ENCODE data around the gene ADGRL3.

ADGRL3 gene

DNA sequence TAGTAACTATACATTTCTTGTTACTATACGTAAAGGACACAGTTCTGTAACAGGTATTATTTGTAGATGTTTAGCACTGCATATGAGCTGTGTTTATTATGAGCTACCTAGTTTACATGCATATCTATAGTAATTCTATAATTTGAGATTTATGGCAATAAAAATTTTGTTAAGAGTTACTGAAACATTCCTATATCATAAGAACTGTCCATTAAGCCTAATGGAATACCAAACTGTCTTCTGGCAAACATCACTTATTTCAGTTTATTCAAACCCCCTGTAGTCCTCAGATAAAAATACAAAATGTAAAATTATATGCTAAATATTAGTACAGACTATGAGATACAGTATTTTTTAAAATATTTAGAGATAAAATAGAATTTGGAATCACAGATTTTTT lies 205.2 kb downstream of the ADGRL3 start:
- Histone ChIP-seq H3K4me3 (ENCODE audit: low read depth in 1 of 2, low read length in 2 of 2) (no peak overlapping the region), H3K9me3 (ENCODE audit: control insufficient read depth in 1 of 2, low read length in 2 of 2) (no peaks in the 10 kb centered on the region), H3K36me3 (ENCODE audit: control insufficient read depth in 1 of 2, insufficient read depth in 2 of 2, low read length in 2 of 2) (no peaks in the 10 kb centered on the region), H3K9ac (ENCODE audit: low read depth in 1 of 2, low read length in 2 of 2) (no peak overlapping the region), H3K27ac (ENCODE audit: low read depth, low read length) (no peak overlapping the region), H3K4me1 (ENCODE audit: control insufficient read depth in 1 of 2, insufficient read depth in 2 of 2, low read length in 2 of 2) (no peaks in the 10 kb centered on the region), H3K27me3 (ENCODE audit: control insufficient read depth in 1 of 2, insufficient read depth in 2 of 2, low read length in 2 of 2) (no peaks in the 10 kb centered on the region)

DNA sequence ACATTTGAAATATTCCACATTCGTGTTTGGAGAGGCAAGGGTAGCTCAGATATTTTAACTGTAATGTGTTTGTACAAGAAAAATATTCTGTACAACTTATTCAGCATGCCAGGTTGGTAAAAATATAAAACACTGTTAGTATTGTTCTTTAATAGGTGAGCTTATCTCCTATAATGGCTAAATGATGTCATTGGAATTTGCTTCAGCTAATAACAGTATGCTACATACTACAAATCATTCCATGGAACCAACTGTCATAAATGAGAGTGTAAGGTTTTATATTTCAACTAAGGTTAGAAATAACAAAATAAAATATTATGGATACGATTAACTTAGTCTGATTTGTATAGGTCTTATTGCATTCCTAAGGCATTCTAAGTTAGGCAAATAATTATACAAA lies 206.6 kb downstream of the ADGRL3 start:
- Histone ChIP-seq H3K4me3 (ENCODE audit: low read depth in 1 of 2, low read length in 2 of 2) (no peak overlapping the region), H3K36me3 (ENCODE audit: control insufficient read depth in 1 of 2, insufficient read depth in 2 of 2, low read length in 2 of 2) (no peaks in the 10 kb centered on the region), H3K9me3 (ENCODE audit: control insufficient read depth in 1 of 2, low read length in 2 of 2) (no peaks in the 10 kb centered on the region), H3K9ac (ENCODE audit: low read depth in 1 of 2, low read length in 2 of 2) (no peak overlapping the region), H3K27me3 (ENCODE audit: control insufficient read depth in 1 of 2, insufficient read depth in 2 of 2, low read length in 2 of 2) (no peaks in the 10 kb centered on the region), H3K27ac (ENCODE audit: low read depth, low read length) (no peak overlapping the region), H3K4me1 (ENCODE audit: control insufficient read depth in 1 of 2, insufficient read depth in 2 of 2, low read length in 2 of 2) (no peaks in the 10 kb centered on the region)

DNA sequence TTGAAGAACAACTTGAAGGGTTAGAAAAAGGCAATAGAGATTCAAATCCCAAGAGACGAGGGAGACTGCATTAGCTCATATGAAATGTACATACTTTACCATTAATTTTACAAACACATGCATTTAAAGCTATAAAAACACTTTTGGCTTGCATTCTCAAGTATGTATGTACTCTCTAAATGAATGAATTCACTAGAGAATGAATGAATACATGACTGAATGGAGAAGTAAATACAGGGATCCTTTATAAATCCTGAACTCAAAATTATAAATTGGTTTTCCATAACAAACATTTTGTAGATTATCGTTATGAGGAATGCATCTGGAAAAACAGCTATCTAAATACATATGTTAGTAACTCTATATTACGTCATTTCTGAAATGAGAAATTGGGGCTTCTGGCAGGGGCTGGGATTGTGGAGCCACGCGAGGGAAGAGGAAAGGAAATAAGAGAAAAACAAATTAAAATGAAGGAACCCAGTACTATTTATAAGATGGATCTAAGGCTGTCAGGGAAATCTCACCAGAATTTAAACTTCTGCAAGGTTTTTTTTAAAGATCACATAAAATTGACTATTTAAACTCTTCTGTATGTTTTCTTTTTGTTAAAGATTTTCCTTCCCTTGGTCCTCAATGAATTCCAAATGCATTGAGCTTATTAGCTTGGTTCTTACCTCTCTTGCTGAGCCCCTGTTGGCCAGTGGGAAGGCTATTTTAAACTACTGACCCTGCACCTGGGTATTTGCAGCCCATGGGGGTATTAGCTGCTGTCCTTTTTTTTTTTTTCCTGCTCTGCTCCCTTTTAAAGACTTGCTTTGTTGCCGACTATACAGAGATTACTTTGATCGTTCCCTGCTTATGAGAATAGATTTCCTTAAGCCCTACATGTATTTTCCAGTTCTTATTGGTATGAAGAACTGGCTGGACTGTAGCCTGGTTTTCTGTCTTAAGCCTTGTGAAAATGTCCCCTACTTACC lies 207.8 kb downstream of the ADGRL3 start:
- Histone ChIP-seq H3K4me1 (ENCODE audit: control insufficient read depth in 1 of 2, insufficient read depth in 2 of 2, low read length in 2 of 2) (no peaks in the 10 kb centered on the region), H3K27ac (ENCODE audit: low read depth, low read length) (no peak overlapping the region), H3K9ac (ENCODE audit: low read depth in 1 of 2, low read length in 2 of 2) (no peak overlapping the region), H3K4me3 (ENCODE audit: low read depth in 1 of 2, low read length in 2 of 2) (no peak overlapping the region), H3K36me3 (ENCODE audit: control insufficient read depth in 1 of 2, insufficient read depth in 2 of 2, low read length in 2 of 2) (no peaks in the 10 kb centered on the region), H3K27me3 (ENCODE audit: control insufficient read depth in 1 of 2, insufficient read depth in 2 of 2, low read length in 2 of 2) (no peaks in the 10 kb centered on the region), H3K9me3 (ENCODE audit: control insufficient read depth in 1 of 2, low read length in 2 of 2) (no peaks in the 10 kb centered on the region)

DNA sequence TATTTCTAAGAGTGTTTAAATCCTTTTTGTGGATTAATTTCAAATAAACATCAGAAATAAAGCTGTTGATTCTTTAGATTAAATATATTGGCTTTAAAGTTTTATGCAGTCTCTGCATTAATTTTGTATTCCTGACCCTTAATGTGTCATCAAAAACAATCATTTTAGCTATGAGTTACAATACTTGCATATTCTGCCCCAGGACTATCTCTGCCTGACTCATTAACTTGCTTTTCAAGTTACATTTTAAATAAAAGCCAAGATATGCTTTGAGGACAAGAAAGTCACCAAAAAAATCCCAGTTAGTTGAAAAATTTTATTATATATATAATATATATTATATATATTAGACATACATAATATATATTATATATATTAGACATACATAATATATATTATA lies 208.7 kb downstream of the ADGRL3 start:
- Histone ChIP-seq H3K9ac (ENCODE audit: low read depth in 1 of 2, low read length in 2 of 2) (no peak overlapping the region), H3K4me3 (ENCODE audit: low read depth in 1 of 2, low read length in 2 of 2) (no peak overlapping the region), H3K27ac (ENCODE audit: low read depth, low read length) (no peak overlapping the region), H3K27me3 (ENCODE audit: control insufficient read depth in 1 of 2, insufficient read depth in 2 of 2, low read length in 2 of 2) (no peaks in the 10 kb centered on the region), H3K9me3 (ENCODE audit: control insufficient read depth in 1 of 2, low read length in 2 of 2) (no peaks in the 10 kb centered on the region), H3K36me3 (ENCODE audit: control insufficient read depth in 1 of 2, insufficient read depth in 2 of 2, low read length in 2 of 2) (no peaks in the 10 kb centered on the region), H3K4me1 (ENCODE audit: control insufficient read depth in 1 of 2, insufficient read depth in 2 of 2, low read length in 2 of 2) (no peaks in the 10 kb centered on the region)

DNA sequence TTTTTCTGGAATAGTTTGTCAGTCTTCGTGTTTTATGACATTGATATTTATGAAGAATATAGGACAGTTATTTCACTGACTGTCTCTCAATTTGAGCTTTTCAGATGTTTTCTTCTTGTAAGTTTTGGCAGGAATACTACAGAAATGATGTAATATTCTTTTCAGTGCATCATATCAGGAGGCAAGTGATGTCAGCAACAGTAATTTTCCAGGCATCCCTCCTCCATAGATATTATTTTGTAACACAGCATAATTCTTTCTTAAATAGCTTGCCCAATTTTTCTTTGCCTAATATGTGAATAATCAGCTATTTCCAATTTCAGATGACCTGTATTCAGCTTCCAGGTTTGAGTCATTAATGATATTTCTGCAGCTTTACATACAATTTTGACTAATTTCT lies 211.1 kb downstream of the ADGRL3 start:
- H3K9me3 ChIP-seq (ENCODE audit: control insufficient read depth in 1 of 2, low read length in 2 of 2) = no peaks in the 10 kb centered on the region
- no peaks in the 10 kb centered on the region for H3K27me3 ChIP-seq (ENCODE audit: control insufficient read depth in 1 of 2, insufficient read depth in 2 of 2, low read length in 2 of 2)
- no peak overlapping the region for H3K4me3 ChIP-seq (ENCODE audit: low read depth in 1 of 2, low read length in 2 of 2)
- H3K9ac ChIP-seq (ENCODE audit: low read depth in 1 of 2, low read length in 2 of 2) = no peak overlapping the region
- no peak overlapping the region for H3K27ac ChIP-seq (ENCODE audit: low read depth, low read length)
- H3K4me1 ChIP-seq (ENCODE audit: control insufficient read depth in 1 of 2, insufficient read depth in 2 of 2, low read length in 2 of 2) = no peaks in the 10 kb centered on the region
- H3K36me3 ChIP-seq (ENCODE audit: control insufficient read depth in 1 of 2, insufficient read depth in 2 of 2, low read length in 2 of 2) = no peaks in the 10 kb centered on the region

DNA sequence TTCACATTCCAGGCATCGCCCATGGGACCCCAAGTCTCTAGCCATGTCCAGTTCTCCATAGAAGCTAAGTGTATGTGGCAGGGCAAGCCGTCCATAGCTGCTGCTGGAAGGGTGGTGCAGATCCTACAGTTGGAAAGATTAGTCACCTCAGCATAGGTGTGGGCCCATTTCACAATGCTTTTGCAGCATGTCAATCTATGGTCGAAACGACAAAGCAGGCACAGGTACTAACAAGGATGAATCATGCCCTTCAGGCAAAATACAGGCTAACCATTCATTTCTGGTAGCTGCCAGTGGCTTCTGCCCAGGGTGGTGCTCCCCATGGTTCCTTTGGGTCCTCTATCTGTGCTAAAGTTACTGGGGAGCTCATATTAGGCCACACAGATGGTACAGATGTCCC lies 225.2 kb downstream of the ADGRL3 start:
- no peak overlapping the region for H3K4me3 ChIP-seq (ENCODE audit: low read depth in 1 of 2, low read length in 2 of 2)
- no peaks in the 10 kb centered on the region for H3K4me1 ChIP-seq (ENCODE audit: control insufficient read depth in 1 of 2, insufficient read depth in 2 of 2, low read length in 2 of 2)
- no peak overlapping the region for H3K27ac ChIP-seq (ENCODE audit: low read depth, low read length)
- no peaks in the 10 kb centered on the region for H3K36me3 ChIP-seq (ENCODE audit: control insufficient read depth in 1 of 2, insufficient read depth in 2 of 2, low read length in 2 of 2)
- H3K27me3 ChIP-seq (ENCODE audit: control insufficient read depth in 1 of 2, insufficient read depth in 2 of 2, low read length in 2 of 2) = no peaks in the 10 kb centered on the region
- no peaks in the 10 kb centered on the region for H3K9me3 ChIP-seq (ENCODE audit: control insufficient read depth in 1 of 2, low read length in 2 of 2)
- H3K9ac ChIP-seq (ENCODE audit: low read depth in 1 of 2, low read length in 2 of 2) = no peak overlapping the region

DNA sequence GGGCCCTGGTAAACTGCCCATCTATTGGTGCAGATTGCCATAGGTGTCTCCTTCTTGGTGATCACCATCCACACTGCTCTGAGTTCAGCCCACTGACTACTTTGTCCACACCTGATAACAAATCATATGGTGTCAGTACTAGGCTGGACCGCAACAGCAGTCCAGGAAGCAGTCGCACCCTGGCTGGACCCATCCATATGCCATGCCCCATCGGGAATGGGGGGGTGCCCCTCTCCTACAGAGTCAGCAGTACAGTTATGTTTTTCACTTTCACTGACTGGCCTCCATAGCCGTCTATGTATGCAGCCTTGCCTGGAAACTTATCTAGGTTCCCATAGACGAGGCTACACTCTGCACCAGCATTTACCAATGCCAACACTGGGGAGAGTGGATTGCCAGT lies 226.1 kb downstream of the ADGRL3 start:
- H3K4me3 ChIP-seq (ENCODE audit: low read depth in 1 of 2, low read length in 2 of 2) = no peak overlapping the region
- no peaks in the 10 kb centered on the region for H3K36me3 ChIP-seq (ENCODE audit: control insufficient read depth in 1 of 2, insufficient read depth in 2 of 2, low read length in 2 of 2)
- H3K27me3 ChIP-seq (ENCODE audit: control insufficient read depth in 1 of 2, insufficient read depth in 2 of 2, low read length in 2 of 2) = no peaks in the 10 kb centered on the region
- no peak overlapping the region for H3K27ac ChIP-seq (ENCODE audit: low read depth, low read length)
- H3K9me3 ChIP-seq (ENCODE audit: control insufficient read depth in 1 of 2, low read length in 2 of 2) = no peaks in the 10 kb centered on the region
- no peak overlapping the region for H3K9ac ChIP-seq (ENCODE audit: low read depth in 1 of 2, low read length in 2 of 2)
- H3K4me1 ChIP-seq (ENCODE audit: control insufficient read depth in 1 of 2, insufficient read depth in 2 of 2, low read length in 2 of 2) = no peaks in the 10 kb centered on the region

DNA sequence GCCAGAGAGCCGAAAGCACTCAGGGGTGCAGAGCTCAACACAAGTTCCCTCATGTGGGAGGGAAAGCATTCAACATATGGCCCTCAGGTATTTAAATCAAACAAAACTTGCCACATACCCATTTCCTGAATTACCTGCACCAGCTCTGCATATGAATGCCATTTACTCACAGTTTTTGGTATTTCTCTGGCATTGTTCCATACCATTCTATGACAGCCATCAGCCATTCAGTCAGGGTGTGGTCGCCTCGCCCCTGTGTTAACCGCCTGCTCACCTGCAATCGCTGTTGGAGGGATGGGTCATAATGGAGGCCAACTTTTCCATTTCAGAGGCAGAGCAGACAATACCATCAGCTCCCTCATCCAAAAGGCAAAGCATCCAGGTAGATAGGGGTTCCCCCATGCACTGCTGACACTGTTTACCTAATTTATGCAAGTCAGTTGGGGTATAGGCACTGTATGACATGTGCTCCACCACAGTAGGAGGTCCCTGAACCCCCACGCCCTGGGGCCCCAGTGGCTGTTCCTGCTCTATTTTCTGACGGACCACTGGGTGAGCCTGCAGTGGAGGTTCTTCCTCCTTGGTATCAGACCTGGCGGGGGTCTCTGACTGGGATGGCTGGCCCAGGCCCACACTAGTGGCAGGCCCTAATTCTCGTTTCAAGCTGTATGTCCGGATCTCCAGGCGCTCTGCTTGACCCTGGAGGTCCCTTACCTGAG lies 227.1 kb downstream of the ADGRL3 start:
- no peaks in the 10 kb centered on the region for H3K27me3 ChIP-seq (ENCODE audit: control insufficient read depth in 1 of 2, insufficient read depth in 2 of 2, low read length in 2 of 2)
- no peak overlapping the region for H3K27ac ChIP-seq (ENCODE audit: low read depth, low read length)
- no peaks in the 10 kb centered on the region for H3K4me1 ChIP-seq (ENCODE audit: control insufficient read depth in 1 of 2, insufficient read depth in 2 of 2, low read length in 2 of 2)
- no peak overlapping the region for H3K9ac ChIP-seq (ENCODE audit: low read depth in 1 of 2, low read length in 2 of 2)
- H3K36me3 ChIP-seq (ENCODE audit: control insufficient read depth in 1 of 2, insufficient read depth in 2 of 2, low read length in 2 of 2) = no peaks in the 10 kb centered on the region
- H3K9me3 ChIP-seq (ENCODE audit: control insufficient read depth in 1 of 2, low read length in 2 of 2) = no peaks in the 10 kb centered on the region
- no peak overlapping the region for H3K4me3 ChIP-seq (ENCODE audit: low read depth in 1 of 2, low read length in 2 of 2)

DNA sequence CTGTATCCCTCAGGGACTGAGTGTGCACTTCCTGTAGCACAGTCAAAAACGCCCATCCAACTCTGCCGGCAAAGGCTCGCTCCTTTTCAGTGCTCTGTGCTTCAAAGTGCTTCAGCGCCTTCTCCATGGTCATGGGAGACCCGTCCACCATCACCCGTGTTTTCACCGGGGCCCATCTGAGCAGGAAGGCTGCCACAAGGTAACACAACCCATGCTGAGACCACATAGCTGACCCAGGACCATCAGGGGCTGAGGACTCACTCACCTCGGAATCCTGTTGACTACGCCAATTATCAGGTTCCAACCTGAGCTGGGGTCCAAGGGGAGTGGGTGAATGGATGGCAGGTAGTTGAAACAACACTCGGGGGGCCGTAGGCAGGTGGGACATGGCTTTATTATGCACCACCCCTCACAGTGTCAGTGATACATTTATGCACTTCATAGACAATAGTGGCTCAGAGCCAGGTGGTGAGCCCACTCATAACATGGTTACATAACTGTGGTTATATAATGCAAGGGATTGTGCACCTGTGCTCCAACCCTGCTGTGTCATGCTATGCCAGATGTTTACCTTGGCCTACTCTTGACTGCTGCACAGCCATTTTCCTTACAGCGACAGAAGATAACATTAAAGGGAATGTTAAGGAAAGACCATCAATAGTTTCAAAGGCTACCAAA lies 227.8 kb downstream of the ADGRL3 start:
- Histone ChIP-seq H3K4me3 (ENCODE audit: low read depth in 1 of 2, low read length in 2 of 2) (no peak overlapping the region), H3K36me3 (ENCODE audit: control insufficient read depth in 1 of 2, insufficient read depth in 2 of 2, low read length in 2 of 2) (no peaks in the 10 kb centered on the region), H3K9me3 (ENCODE audit: control insufficient read depth in 1 of 2, low read length in 2 of 2) (no peaks in the 10 kb centered on the region), H3K9ac (ENCODE audit: low read depth in 1 of 2, low read length in 2 of 2) (no peak overlapping the region), H3K4me1 (ENCODE audit: control insufficient read depth in 1 of 2, insufficient read depth in 2 of 2, low read length in 2 of 2) (no peaks in the 10 kb centered on the region), H3K27me3 (ENCODE audit: control insufficient read depth in 1 of 2, insufficient read depth in 2 of 2, low read length in 2 of 2) (no peaks in the 10 kb centered on the region), H3K27ac (ENCODE audit: low read depth, low read length) (no peak overlapping the region)

DNA sequence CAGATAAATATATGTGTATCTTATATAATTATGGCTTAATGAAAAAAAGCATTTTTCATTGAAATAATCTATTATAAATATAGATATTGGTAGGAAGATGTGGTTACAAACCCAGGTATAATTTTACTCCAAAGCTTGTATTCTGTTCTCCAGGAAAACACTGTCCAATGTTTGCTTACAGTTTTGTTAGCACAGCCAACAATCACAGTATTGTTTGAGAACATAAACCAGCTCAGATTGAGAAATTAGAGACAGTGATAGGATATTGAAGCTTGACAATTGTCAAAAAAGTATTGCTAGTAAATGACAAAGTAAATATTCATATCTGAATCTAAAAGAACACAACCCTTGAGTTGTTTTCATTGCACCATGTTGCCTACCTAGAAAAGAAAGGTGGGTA lies 228.8 kb downstream of the ADGRL3 start:
- H3K9ac ChIP-seq (ENCODE audit: low read depth in 1 of 2, low read length in 2 of 2) = no peak overlapping the region
- no peaks in the 10 kb centered on the region for H3K27me3 ChIP-seq (ENCODE audit: control insufficient read depth in 1 of 2, insufficient read depth in 2 of 2, low read length in 2 of 2)
- no peaks in the 10 kb centered on the region for H3K36me3 ChIP-seq (ENCODE audit: control insufficient read depth in 1 of 2, insufficient read depth in 2 of 2, low read length in 2 of 2)
- no peak overlapping the region for H3K27ac ChIP-seq (ENCODE audit: low read depth, low read length)
- H3K4me3 ChIP-seq (ENCODE audit: low read depth in 1 of 2, low read length in 2 of 2) = no peak overlapping the region
- no peaks in the 10 kb centered on the region for H3K4me1 ChIP-seq (ENCODE audit: control insufficient read depth in 1 of 2, insufficient read depth in 2 of 2, low read length in 2 of 2)
- H3K9me3 ChIP-seq (ENCODE audit: control insufficient read depth in 1 of 2, low read length in 2 of 2) = no peaks in the 10 kb centered on the region
